Skeletal muscle satellite cell (primary cell): Measurements from ENCODE around the gene UBE3B.

Source experiments
- H3K27me3 ChIP-seq: 2 replicates; pipeline ENCODE4 v1.7.0; 2013; ENCODE audit warnings: low read length; ENCODE audit not compliant: control insufficient read depth, insufficient read depth
- H3K36me3 ChIP-seq: 2 replicates; pipeline ENCODE4 v1.7.0; 2013; ENCODE audit warnings: mild to moderate bottlenecking, control low read depth, low read length; ENCODE audit not compliant: insufficient read depth
- H3K4me1 ChIP-seq: 2 replicates; pipeline ENCODE4 v1.7.0; 2013; ENCODE audit warnings: low read length; ENCODE audit not compliant: control insufficient read depth, insufficient read depth
- H3K4me2 ChIP-seq: 2 replicates; pipeline ENCODE4 v1.7.0; 2013; ENCODE audit warnings: mild to moderate bottlenecking, low read length
- H3K4me3 ChIP-seq: 2 replicates; pipeline ENCODE4 v1.7.0; 2013; ENCODE audit warnings: low read length
- H3K9ac ChIP-seq: 2 replicates; pipeline ENCODE4 v1.7.0; 2013; ENCODE audit warnings: mild to moderate bottlenecking, low read depth, low read length, moderate library complexity
- H3K9me3 ChIP-seq: replicated peaks from 2 replicates; pipeline ENCODE4 v1.7.0; 2013; ENCODE audit warnings: mild to moderate bottlenecking, control low read depth, low read length

The UBE3B gene

DNA sequence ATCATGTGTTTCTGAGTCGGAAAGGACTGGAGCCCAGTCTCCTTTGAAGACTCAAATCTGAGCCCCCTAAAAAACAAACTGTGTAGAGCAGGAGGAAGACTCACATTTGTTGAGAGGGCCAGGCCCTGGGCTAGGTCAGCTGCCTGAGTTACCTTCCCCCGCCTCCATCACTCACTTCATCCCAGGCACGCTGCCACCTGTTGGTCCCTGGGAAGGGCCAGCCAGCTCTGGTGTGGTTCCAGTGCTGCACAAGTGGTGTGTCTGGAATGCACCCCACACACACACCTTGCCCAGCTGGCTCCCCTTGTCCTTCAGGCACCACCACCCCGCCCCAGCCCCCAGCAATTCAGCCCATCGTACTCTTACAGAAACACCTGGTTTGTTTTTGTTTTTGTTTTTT is 105.2 kb downstream of the UBE3B start:
- Histone ChIP-seq H3K9ac (no peak overlapping the region), H3K4me3 (no peak overlapping the region), H3K4me2 (no peak overlapping the region), H3K9me3 (no peaks in the 10 kb centered on the region), H3K4me1 (peaks cover 8% of the 10 kb centered on the region), H3K27me3 (no peaks in the 10 kb centered on the region), H3K36me3 (peaks cover 29% of the 10 kb centered on the region)

DNA sequence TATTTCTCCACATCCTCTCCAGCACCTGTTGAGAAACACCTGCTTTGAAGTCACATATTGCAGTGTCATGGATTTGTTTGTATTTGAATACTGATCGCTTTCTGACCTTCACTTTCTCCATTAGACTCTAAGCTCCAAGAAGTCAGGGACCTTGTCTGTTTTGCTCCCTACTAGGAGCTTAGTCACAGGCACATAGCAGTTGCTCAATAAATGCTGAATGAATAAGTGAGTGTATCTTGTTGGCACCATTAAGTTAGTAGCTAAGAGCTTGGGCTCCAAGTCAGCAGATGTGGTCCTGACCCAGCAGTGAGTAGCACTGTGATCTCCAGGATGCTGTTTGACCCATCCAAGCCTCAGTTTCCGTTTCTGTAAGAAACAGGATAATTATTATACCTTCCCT is 106.3 kb downstream of the UBE3B start:
- no peak overlapping the region for H3K4me3 ChIP-seq
- no peak overlapping the region for H3K9ac ChIP-seq
- no peaks in the 10 kb centered on the region for H3K9me3 ChIP-seq
- peaks cover 26% of the 10 kb centered on the region for H3K36me3 ChIP-seq
- peaks cover 8% of the 10 kb centered on the region for H3K4me1 ChIP-seq
- H3K4me2 ChIP-seq, result no peak overlapping the region
- H3K27me3 ChIP-seq, result no peaks in the 10 kb centered on the region
